Gastroesophageal sphincter (tissue), 3 donors: ENCODE results near the gene LIMS1.
"Not testable (repeated sequence)": the region's sequence is repeated elsewhere in the genome, so short reads cannot be mapped to it uniquely, and the experiment has no call there.

ENCODE experiments used
- EP300 ChIP-seq: sonication (generic); formaldehyde crosslinking; IDR thresholded peaks from one replicate; pipeline ENCODE4 v1.6.1; 2017; ENCODE audit warnings: antibody characterized with exemption, mild to moderate bottlenecking
- POLR2A ChIP-seq, 2 donors: fragments of 450-650 bp; IDR thresholded peaks; one replicate each; pipeline ENCODE4 v1.6.1; 2017; ENCODE audit warnings: antibody characterized with exemption in 2 of 2, mild to moderate bottlenecking in 2 of 2, moderate library complexity in 1 of 2
- POLR2AphosphoS5 ChIP-seq: sonication (generic); formaldehyde crosslinking; IDR thresholded peaks from one replicate; pipeline ENCODE4 v1.6.1; 2017; ENCODE audit warnings: antibody characterized with exemption
- TF ChIP-seq, protein P1 (sequence below), 4 experiments: fragments of 200-600 bp in 2 of 4; fragments of 450-650 bp in 2 of 4; sonication (generic) in 1 of 4; IDR thresholded peaks; one replicate each; pipeline ENCODE4 v1.5.1; 2017 to 2019; ENCODE audit warnings: antibody characterized with exemption in 4 of 4, mild to moderate bottlenecking in 2 of 4, moderate library complexity in 2 of 4

DNA sequence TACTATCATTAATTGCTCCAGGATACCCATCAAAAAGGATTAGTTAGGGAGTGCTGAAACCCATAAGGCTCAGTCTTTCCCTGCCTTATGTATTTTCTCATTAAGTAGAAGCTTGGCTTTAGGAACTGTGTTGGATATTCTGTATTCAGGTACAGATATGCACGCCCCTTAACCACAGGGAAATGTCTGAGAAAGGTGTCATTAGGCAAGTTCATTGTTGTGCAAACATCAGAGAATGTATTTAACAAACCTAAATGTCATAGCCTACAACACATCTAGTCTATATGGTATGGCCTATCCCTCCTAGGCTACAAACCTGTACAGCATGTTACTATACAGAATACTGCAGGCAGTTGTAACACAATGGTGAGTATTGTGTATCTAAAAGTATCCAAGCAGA, 130.7 kb downstream of the LIMS1 start:
- TF ChIP-seq POLR2AphosphoS5; POLR2A (IDR thresholded peaks at IDR 0.05); EP300: not testable (repeated sequence)
- TF ChIP-seq, protein P1, sequence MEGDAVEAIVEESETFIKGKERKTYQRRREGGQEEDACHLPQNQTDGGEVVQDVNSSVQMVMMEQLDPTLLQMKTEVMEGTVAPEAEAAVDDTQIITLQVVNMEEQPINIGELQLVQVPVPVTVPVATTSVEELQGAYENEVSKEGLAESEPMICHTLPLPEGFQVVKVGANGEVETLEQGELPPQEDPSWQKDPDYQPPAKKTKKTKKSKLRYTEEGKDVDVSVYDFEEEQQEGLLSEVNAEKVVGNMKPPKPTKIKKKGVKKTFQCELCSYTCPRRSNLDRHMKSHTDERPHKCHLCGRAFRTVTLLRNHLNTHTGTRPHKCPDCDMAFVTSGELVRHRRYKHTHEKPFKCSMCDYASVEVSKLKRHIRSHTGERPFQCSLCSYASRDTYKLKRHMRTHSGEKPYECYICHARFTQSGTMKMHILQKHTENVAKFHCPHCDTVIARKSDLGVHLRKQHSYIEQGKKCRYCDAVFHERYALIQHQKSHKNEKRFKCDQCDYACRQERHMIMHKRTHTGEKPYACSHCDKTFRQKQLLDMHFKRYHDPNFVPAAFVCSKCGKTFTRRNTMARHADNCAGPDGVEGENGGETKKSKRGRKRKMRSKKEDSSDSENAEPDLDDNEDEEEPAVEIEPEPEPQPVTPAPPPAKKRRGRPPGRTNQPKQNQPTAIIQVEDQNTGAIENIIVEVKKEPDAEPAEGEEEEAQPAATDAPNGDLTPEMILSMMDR (IDR thresholded peaks at IDR 0.05), result not testable (repeated sequence)
